Measurements from ENCODE around the gene CROCC2.

CROCC2 gene

GRCh38 chr2:241039416-241039815, 133.3 kb downstream of the CROCC2 start:
- TF ChIP-seq CTCF (IDR thresholded peaks at IDR 0.05; ENCODE audit: low read depth, low read length, poor library complexity, severe bottlenecking) (no peak), EZH2phosphoT487 (IDR thresholded peaks at IDR 0.05; ENCODE audit: borderline replicate concordance, low read length) (no peak)
- peaks cover 7% of the 10 kb centered on the region; the same call in 1 of the 2 replicates for H3K9me3 ChIP-seq (ENCODE audit: control insufficient read depth, insufficient read depth, low read length)
- peaks cover 7% of the 10 kb centered on the region for H3K27me3 ChIP-seq (ENCODE audit: control insufficient read depth, low read length)
- H4K20me1 ChIP-seq (ENCODE audit: control insufficient read depth, insufficient read depth, low read depth, low read length) = no peaks in the 10 kb centered on the region
- peaks cover 53% of the 10 kb centered on the region for H3K36me3 ChIP-seq (ENCODE audit: control insufficient read depth, low read length)
- peak overlapping the region; percentile 95 for H3K27ac ChIP-seq (ENCODE audit: low read depth, low read length)
- no peaks in the 10 kb centered on the region for H3K9me2 ChIP-seq (replicated peaks; ENCODE audit: control insufficient read depth, low read length)
- H3F3A ChIP-seq (ENCODE audit: control insufficient read depth, insufficient read depth) = peaks cover 26% of the 10 kb centered on the region
- peaks cover 83% of the 10 kb centered on the region for H3K4me1 ChIP-seq (ENCODE audit: control insufficient read depth, low read length)
- peak overlapping the region; percentile 95 for H3K4me2 ChIP-seq (ENCODE audit: low read length)
- peak overlapping the region; percentile 95 for H3K4me3 ChIP-seq (ENCODE audit: low read length)
- peaks cover 56% of the 10 kb centered on the region for H3K79me2 ChIP-seq (ENCODE audit: control insufficient read depth, low read length)

DNA sequence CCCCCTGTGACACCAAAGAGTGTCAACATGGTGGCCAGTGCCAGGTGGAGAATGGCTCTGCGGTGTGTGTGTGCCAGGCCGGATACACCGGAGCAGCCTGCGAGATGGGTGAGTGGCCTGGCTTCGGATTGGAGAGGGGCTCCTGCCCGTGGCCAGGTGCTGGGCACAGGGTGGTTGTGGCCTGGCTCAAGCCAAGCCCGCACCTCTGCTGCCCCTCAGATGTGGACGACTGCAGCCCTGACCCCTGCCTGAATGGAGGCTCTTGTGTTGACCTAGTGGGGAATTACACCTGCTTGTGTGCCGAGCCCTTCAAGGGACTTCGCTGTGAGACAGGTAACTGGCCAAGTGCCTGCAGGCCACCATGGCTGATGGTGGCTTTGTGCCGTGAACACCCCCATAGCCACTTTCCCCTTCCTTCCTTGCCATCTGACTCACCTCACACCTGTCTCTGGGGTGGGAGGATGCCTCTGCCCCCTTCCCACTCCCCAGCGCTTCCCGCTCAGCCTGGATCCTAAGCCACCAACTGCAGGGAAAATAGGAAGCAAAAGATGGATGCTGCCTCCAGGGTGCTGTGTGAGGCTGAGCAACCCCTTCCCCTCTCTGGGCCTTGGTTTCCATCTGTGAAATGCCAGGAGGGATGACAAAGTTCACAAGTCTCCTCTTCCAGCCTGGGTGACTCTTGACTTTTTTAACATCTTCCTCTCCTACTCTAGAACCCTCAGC, 134.1 kb downstream of the CROCC2 start:
- Histone ChIP-seq H3K27me3 (ENCODE audit: control insufficient read depth, low read length) (peaks cover 5% of the 10 kb centered on the region), H3F3A (ENCODE audit: control insufficient read depth, insufficient read depth) (peaks cover 29% of the 10 kb centered on the region), H3K9me2 (replicated peaks; ENCODE audit: control insufficient read depth, low read length) (no peaks in the 10 kb centered on the region), H3K4me3 (ENCODE audit: low read length) (peak overlapping the region; percentile 95), H3K36me3 (ENCODE audit: control insufficient read depth, low read length) (peaks cover 61% of the 10 kb centered on the region), H3K27ac (ENCODE audit: low read depth, low read length) (peak overlapping the region; percentile 95), H3K9me3 (ENCODE audit: control insufficient read depth, insufficient read depth, low read length) (peaks cover 15% of the 10 kb centered on the region; the same call in 1 of the 2 replicates), H3K4me1 (ENCODE audit: control insufficient read depth, low read length) (peaks cover 85% of the 10 kb centered on the region), H3K4me2 (ENCODE audit: low read length) (peak overlapping the region; percentile 95), H4K20me1 (ENCODE audit: control insufficient read depth, insufficient read depth, low read depth, low read length) (no peaks in the 10 kb centered on the region), H3K79me2 (ENCODE audit: control insufficient read depth, low read length) (peaks cover 61% of the 10 kb centered on the region)
- no peak for TF ChIP-seq EZH2phosphoT487 (IDR thresholded peaks at IDR 0.05; ENCODE audit: borderline replicate concordance, low read length)
- no peak for TF ChIP-seq CTCF (IDR thresholded peaks at IDR 0.05; ENCODE audit: low read depth, low read length, poor library complexity, severe bottlenecking)

DNA sequence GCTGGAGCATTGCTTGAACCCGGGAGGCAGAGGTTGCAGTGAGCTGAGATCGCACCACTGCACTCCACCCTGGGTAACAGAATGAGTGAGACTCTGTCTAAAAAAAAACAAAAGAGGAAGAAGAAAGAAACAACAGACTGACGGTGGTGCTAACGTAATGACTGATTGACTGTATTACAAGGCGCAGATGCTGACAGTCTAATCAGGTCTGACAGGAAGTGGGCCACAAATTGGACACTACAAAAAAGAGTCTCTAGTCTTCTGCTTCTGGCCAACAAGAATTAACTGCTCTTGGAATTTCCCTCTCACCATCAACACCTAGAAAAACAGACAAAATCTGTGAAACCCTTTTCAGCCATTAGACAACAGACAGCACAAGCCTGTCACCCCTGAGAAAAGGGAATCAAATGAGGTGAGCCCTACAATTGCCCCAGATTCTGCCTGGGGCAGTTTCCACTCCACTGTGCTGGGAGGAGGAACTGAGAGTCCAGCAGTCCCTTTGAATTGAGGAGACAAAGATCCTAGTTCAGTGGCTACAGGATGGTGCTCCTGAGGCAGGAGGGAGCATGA, 135.5 kb downstream of the CROCC2 start:
- Histone ChIP-seq H3K9me3 (ENCODE audit: control insufficient read depth, insufficient read depth, low read length) (peaks cover 15% of the 10 kb centered on the region; the same call in 1 of the 2 replicates), H3K79me2 (ENCODE audit: control insufficient read depth, low read length) (peaks cover 64% of the 10 kb centered on the region), H3K9me2 (replicated peaks; ENCODE audit: control insufficient read depth, low read length) (no peaks in the 10 kb centered on the region), H3K4me1 (ENCODE audit: control insufficient read depth, low read length) (peaks cover 78% of the 10 kb centered on the region), H4K20me1 (ENCODE audit: control insufficient read depth, insufficient read depth, low read depth, low read length) (no peaks in the 10 kb centered on the region), H3K36me3 (ENCODE audit: control insufficient read depth, low read length) (peaks cover 75% of the 10 kb centered on the region), H3K27ac (ENCODE audit: low read depth, low read length) (peak overlapping the region; percentile 95), H3K4me3 (ENCODE audit: low read length) (peak overlapping the region; percentile 95), H3F3A (ENCODE audit: control insufficient read depth, insufficient read depth) (peaks cover 29% of the 10 kb centered on the region), H3K4me2 (ENCODE audit: low read length) (peak overlapping the region; percentile 95), H3K27me3 (ENCODE audit: control insufficient read depth, low read length) (no peaks in the 10 kb centered on the region)
- no peak for TF ChIP-seq EZH2phosphoT487 (IDR thresholded peaks at IDR 0.05; ENCODE audit: borderline replicate concordance, low read length)
- no peak for TF ChIP-seq CTCF (IDR thresholded peaks at IDR 0.05; ENCODE audit: low read depth, low read length, poor library complexity, severe bottlenecking)
